Endothelial cell of umbilical vein (primary cell): Measurements from ENCODE around the gene RBMS2.

Experiments
- JUN ChIP-seq: IDR thresholded peaks from 2 replicates; pipeline ENCODE4 v1.6.1; 2011; ENCODE audit warnings: borderline replicate concordance, low read depth; ENCODE audit not compliant: insufficient read length, insufficient read depth
- POLR2A ChIP-seq: IDR thresholded peaks from 2 replicates; pipeline ENCODE4 v1.6.1; 2012; ENCODE audit warnings: low read depth, mild to moderate bottlenecking, control low read depth, low read length
- POLR2AphosphoS5 ChIP-seq: IDR thresholded peaks from 2 replicates; pipeline ENCODE4 v1.6.1; 2012; ENCODE audit warnings: low read depth, mild to moderate bottlenecking, control low read depth, low read length, moderate library complexity; ENCODE audit not compliant: insufficient read depth
- TF ChIP-seq, protein P1 (sequence below), 2 donors: IDR thresholded peaks; 1 replicate in 1 of 2; 2 replicates in 1 of 2; pipeline ENCODE4 v1.5.1; 2011; ENCODE audit warnings: low read length in 2 of 2, mild to moderate bottlenecking in 2 of 2, moderate library complexity in 2 of 2, control low read depth in 1 of 2, inconsistent platforms in 1 of 2, low read depth in 1 of 2; ENCODE audit not compliant: insufficient read depth in 1 of 2; ENCODE audit errors: extremely low read depth in 1 of 2
- TF ChIP-seq, protein P2 (sequence below): IDR thresholded peaks from 2 replicates; pipeline ENCODE4 v1.6.1; 2011; ENCODE audit not compliant: insufficient read depth, insufficient read length

DNA sequence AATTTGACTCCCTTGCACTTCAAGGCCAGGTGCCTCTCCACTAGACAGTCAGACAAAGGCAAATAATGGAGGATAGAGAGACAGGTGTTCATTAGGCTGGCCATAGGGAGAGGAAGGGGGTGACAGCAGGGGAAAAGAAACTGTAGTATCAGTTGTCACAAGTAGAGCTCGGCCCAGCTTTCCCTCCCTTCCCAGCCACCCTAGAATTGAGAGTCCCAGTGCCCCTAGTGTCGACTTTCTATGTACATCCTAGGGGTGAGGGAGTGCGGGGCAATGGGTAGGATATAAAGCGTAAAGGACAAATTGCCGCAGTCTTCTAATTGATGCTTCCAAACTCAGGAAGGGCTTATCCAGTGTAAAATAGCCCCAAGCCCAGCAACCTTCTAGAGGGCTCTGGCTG, 69.5 kb downstream of the RBMS2 start:
- no peak for TF ChIP-seq POLR2A
- TF ChIP-seq, protein P1, sequence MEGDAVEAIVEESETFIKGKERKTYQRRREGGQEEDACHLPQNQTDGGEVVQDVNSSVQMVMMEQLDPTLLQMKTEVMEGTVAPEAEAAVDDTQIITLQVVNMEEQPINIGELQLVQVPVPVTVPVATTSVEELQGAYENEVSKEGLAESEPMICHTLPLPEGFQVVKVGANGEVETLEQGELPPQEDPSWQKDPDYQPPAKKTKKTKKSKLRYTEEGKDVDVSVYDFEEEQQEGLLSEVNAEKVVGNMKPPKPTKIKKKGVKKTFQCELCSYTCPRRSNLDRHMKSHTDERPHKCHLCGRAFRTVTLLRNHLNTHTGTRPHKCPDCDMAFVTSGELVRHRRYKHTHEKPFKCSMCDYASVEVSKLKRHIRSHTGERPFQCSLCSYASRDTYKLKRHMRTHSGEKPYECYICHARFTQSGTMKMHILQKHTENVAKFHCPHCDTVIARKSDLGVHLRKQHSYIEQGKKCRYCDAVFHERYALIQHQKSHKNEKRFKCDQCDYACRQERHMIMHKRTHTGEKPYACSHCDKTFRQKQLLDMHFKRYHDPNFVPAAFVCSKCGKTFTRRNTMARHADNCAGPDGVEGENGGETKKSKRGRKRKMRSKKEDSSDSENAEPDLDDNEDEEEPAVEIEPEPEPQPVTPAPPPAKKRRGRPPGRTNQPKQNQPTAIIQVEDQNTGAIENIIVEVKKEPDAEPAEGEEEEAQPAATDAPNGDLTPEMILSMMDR (IDR thresholded peaks at IDR 0.05; ENCODE audit: extremely low read depth in 1 of 2, insufficient read depth in 1 of 2, low read depth in 1 of 2, low read length in 2 of 2) = no peak
- no peak for TF ChIP-seq JUN
- TF ChIP-seq POLR2AphosphoS5 = no peak
- TF ChIP-seq, protein P2, sequence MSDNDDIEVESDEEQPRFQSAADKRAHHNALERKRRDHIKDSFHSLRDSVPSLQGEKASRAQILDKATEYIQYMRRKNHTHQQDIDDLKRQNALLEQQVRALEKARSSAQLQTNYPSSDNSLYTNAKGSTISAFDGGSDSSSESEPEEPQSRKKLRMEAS = no peak
